Measurements from ENCODE around the gene PIGT. TPM values are rescaled to one million over a fixed set of nuclear protein-coding genes. Genes with fewer than 3 reads are reported as not detected.

PIGT gene
- polyA plus RNA-seq, 1 experiment, result 114 TPM

DNA sequence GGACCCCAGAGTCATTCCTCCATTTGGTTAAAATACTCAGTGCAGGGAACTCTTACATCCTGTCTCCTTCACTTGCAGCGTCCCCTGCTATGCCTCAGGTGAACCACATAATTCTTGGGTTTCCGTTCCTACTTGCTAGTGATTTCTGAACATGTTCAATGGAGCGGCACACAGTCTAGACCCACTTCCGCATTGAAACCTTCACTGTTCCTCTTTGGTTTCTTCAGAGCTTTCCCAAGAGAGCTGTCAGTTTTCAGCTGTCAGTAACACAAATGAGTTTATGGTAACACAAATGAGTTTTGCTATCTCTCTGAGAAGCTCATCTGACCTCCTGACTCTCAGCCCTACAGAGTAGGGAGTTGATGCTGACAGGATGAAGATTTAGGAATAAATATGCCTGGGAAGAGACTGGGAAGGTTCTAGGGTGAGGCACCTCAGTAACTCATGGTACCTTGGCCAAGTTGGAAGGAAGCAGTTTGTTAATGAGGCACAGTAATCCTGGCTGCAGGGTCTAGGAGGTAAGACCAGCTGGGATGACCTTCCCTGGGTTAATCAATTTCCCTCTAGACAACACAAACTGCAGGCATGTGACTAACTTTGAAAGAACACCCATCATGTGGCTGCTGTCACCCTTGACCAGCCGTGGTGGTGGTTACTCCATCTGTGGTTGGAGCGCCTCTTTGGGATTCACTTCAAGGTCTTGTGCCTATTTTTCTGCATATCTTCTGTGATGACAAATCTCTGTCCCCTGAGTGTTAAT is 47.5 kb upstream of the PIGT start:
- POLR2A ChIA-PET, result no interaction called here
- H3K9me3 ChIP-seq (ENCODE audit: control insufficient read depth, insufficient read depth, low read length), result no peaks in the 10 kb centered on the region; the same call in 1 of the 2 replicates
- no peak overlapping the region for H3K27ac ChIP-seq (ENCODE audit: low read depth, low read length)
- TF ChIP-seq, protein P1, sequence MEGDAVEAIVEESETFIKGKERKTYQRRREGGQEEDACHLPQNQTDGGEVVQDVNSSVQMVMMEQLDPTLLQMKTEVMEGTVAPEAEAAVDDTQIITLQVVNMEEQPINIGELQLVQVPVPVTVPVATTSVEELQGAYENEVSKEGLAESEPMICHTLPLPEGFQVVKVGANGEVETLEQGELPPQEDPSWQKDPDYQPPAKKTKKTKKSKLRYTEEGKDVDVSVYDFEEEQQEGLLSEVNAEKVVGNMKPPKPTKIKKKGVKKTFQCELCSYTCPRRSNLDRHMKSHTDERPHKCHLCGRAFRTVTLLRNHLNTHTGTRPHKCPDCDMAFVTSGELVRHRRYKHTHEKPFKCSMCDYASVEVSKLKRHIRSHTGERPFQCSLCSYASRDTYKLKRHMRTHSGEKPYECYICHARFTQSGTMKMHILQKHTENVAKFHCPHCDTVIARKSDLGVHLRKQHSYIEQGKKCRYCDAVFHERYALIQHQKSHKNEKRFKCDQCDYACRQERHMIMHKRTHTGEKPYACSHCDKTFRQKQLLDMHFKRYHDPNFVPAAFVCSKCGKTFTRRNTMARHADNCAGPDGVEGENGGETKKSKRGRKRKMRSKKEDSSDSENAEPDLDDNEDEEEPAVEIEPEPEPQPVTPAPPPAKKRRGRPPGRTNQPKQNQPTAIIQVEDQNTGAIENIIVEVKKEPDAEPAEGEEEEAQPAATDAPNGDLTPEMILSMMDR (IDR thresholded peaks at IDR 0.05; ENCODE audit: low read depth, low read length), result no peak
- DNase-seq (ENCODE audit: low read depth, low spot score), result no peak
- CTCF ChIA-PET, result interaction anchor here (1.0 to 9.9 kb wide), 4 partner anchors 49 to 403 kb away, joined by 3 to 194 read pairs (median 9); no protein-coding TSS in a partner anchor
- no peaks in the 10 kb centered on the region for H3K27me3 ChIP-seq (ENCODE audit: control insufficient read depth, insufficient read depth, low read length)
- H3K4me3 ChIP-seq (ENCODE audit: low read depth, low read length), result no peak overlapping the region

GRCh38 chr20:45370571-45371160 is 45.3 kb upstream of the PIGT start:
- CTCF ChIA-PET, result interaction anchor here (1.0 to 9.9 kb wide), 6 partner anchors 8 to 400 kb away, joined by 4 to 194 read pairs (median 6); partner anchors contain the start of gene SYS1
- no peak for DNase-seq (ENCODE audit: low read depth, low spot score)
- Histone ChIP-seq H3K27ac (ENCODE audit: low read depth, low read length) (no peak overlapping the region), H3K9me3 (ENCODE audit: control insufficient read depth, insufficient read depth, low read length) (no peaks in the 10 kb centered on the region), H3K27me3 (ENCODE audit: control insufficient read depth, insufficient read depth, low read length) (no peaks in the 10 kb centered on the region), H3K4me3 (ENCODE audit: low read depth, low read length) (no peak overlapping the region)
- TF ChIP-seq, protein P1 (IDR thresholded peaks at IDR 0.05; ENCODE audit: low read depth, low read length), result no peak
- POLR2A ChIA-PET, result no interaction called here

DNA sequence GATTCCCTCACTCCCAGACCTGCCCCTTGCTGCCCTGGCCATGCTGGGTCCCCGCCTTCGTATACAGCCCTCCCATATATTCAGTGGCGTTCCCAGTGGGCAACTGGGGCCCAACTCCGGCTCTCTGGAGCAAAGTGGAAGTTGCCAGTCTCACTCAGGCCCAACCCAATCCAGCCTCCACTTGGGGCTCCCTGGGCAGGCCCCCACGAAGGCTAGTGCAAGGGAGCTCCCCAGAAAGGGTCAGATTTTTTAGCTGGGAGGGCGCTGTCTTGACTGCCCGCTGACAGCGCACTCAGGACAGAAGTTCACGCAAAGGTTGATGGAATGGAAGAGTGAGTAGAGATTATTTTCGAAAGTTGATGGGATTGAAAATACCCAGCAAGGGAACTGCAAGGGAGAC is 43.7 kb upstream of the PIGT start:
- DNase-seq (ENCODE audit: low read depth, low spot score), result no peak
- ChIA-PET CTCF (interaction anchor here (1.0 to 9.9 kb wide), 10 partner anchors 8 to 398 kb away, joined by 4 to 194 read pairs (median 30); partner anchors contain the start of genes PIGT and SYS1), POLR2A (interaction anchor here (0.9 kb wide), 1 partner anchor 64 kb away, joined by 3 read pairs; no protein-coding TSS in a partner anchor)

DNA sequence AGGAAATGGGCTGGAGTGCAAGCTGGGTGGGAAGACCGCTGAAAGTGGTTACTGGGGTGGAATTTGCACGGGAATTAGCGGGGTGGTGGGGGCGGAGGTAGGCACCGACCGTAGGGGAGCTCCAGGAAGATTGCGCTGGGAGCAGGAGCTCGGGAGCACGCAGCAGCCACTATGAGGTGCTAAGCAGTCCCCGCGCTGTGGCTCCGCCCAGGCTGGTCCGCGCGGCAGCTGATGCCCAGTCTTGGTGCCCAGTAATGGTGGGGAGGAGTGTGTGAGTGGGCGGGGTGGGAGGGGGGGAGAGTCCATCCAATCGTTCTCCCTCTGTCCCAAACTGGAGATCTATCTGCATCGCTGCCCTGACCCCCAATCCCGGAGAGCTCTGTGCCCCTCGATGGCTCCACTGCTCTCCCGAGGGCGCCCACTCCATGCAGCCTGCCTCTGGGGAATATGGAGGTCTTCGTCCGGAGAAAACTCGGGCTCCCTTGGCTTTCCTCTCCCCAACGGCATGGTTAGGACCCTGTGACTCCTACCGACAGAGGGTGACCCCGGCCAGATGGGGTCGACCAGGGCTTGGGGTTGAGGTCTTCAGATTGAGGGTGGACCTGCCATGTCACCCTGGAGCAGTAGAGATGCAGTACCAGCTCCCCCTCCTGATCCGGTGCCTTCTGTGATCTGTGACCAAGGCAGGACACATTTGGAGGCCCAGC is 43.1 kb upstream of the PIGT start:
- H3K27me3 ChIP-seq (ENCODE audit: control insufficient read depth, insufficient read depth, low read length), result no peaks in the 10 kb centered on the region
- no peak overlapping the region; the same call in 1 of the 2 replicates for H3K4me3 ChIP-seq (ENCODE audit: low read depth, low read length)
- TF ChIP-seq, protein P1 (IDR thresholded peaks at IDR 0.05; ENCODE audit: low read depth, low read length), result no peak
- H3K9me3 ChIP-seq (ENCODE audit: control insufficient read depth, insufficient read depth, low read length), result no peaks in the 10 kb centered on the region
- no peak overlapping the region for H3K27ac ChIP-seq (ENCODE audit: low read depth, low read length)
- ChIA-PET POLR2A (interaction anchor here (0.9 to 1.1 kb wide), 2 partner anchors 26 to 64 kb away, joined by 3 to 4 read pairs; no protein-coding TSS in a partner anchor), CTCF (interaction anchor here (0.6 to 9.9 kb wide), 20 partner anchors 9 to 1343 kb away, joined by 3 to 194 read pairs (median 15); partner anchors contain the start of genes PIGT and SYS1)
- DNase-seq (ENCODE audit: low read depth, low spot score), result no peak

More for the DNA sequence above, 43.7 kb upstream of the PIGT start:
- Histone ChIP-seq H3K9me3 (ENCODE audit: control insufficient read depth, insufficient read depth, low read length) (no peaks in the 10 kb centered on the region), H3K4me3 (ENCODE audit: low read depth, low read length) (no peak overlapping the region), H3K27ac (ENCODE audit: low read depth, low read length) (no peak overlapping the region), H3K27me3 (ENCODE audit: control insufficient read depth, insufficient read depth, low read length) (no peaks in the 10 kb centered on the region)
- TF ChIP-seq, protein P1 (IDR thresholded peaks at IDR 0.05; ENCODE audit: low read depth, low read length), result no peak

All from AG04450 (cell line).